Breast epithelium (tissue), 4 donors: ENCODE measurements around the gene FARSB. TPM values are rescaled to one million over a fixed set of nuclear protein-coding genes. Genes with fewer than 3 reads are reported as not detected.
"Not testable (repeated sequence)": the region's sequence is repeated elsewhere in the genome, so short reads cannot be mapped to it uniquely, and the experiment has no call there.

ENCODE experiments used
- DNase-seq, 2 donors: peaks; one replicate each; pipeline ENCODE4 v3.0.0-alpha.2; 2019; ENCODE audit warnings: low spot score in 2 of 2
- H3K27ac ChIP-seq, 2 donors: fragments of 200-600 bp; sonication (generic) in 1 of 2; one replicate each; pipeline ENCODE4 v1.5.1; 2016 to 2019; ENCODE audit warnings: mild to moderate bottlenecking in 1 of 2
- H3K27me3 ChIP-seq, 2 donors: fragments of 200-600 bp; sonication (generic) in 1 of 2; one replicate each; pipeline versions ENCODE4 v1.5.1 to v1.6.0; 2017 to 2019; ENCODE audit warnings: control low read depth in 1 of 2, mild to moderate bottlenecking in 1 of 2
- H3K36me3 ChIP-seq: fragments of 200-600 bp; one replicate; pipeline ENCODE4 v1.5.1; 2019
- H3K4me1 ChIP-seq, 2 donors: fragments of 200-600 bp; sonication (generic); one replicate each; pipeline ENCODE4 v1.5.1; 2016 to 2019; ENCODE audit warnings: control low read depth in 1 of 2
- H3K4me3 ChIP-seq, 3 donors: fragments of 200-600 bp; sonication (generic); 1 replicate in 2 of 3; 2 replicates in 1 of 3; pipeline ENCODE4 v1.5.1; 2016 to 2019; ENCODE audit warnings: mild to moderate bottlenecking in 3 of 3, moderate library complexity in 2 of 3
- H3K9me3 ChIP-seq, 2 donors: fragments of 200-600 bp; sonication (generic) in 1 of 2; one replicate each; pipeline ENCODE4 v1.5.1; 2016 to 2019; ENCODE audit warnings: control low read depth in 1 of 2
- CTCF ChIP-seq, 3 donors: fragments of 450-650 bp; IDR thresholded peaks; one replicate each; pipeline ENCODE4 v1.5.1; 2016 to 2017; ENCODE audit warnings: antibody characterized with exemption in 3 of 3, mild to moderate bottlenecking in 3 of 3, moderate library complexity in 3 of 3
- POLR2A ChIP-seq: fragments of 450-650 bp; IDR thresholded peaks from one replicate; pipeline ENCODE4 v1.6.1; 2016; ENCODE audit warnings: antibody characterized with exemption, mild to moderate bottlenecking, moderate library complexity
- POLR2AphosphoS5 ChIP-seq, 3 donors: sonication (generic); formaldehyde crosslinking; IDR thresholded peaks; one replicate each; pipeline ENCODE4 v1.6.1; 2017; ENCODE audit warnings: antibody characterized with exemption in 3 of 3
- intact Hi-C: fragments of 100-400 bp; cut with DNase I; formaldehyde crosslinking; loops from one replicate; pipeline ENCODE4 v1.15.1; 2023; ENCODE audit warnings: low total_unique reads
- total RNA-seq, 3 donors: library from RNA; depleted of rRNA; stranded (reverse); fragments of >200 nt; gene quantifications; one replicate each; pipeline ENCODE4 v1.1.0, GENCODE V29; 2016

FARSB gene
- total RNA-seq, 3 donors from 2014 or later: 11.8 to 19.0 (median 18.7) TPM

- no peaks in the 10 kb centered on the region for H3K36me3 ChIP-seq
- intact Hi-C loops: no loop called here
- H3K27me3 ChIP-seq: no peaks in the 10 kb centered on the region
- no peak overlapping the region for H3K4me3 ChIP-seq
- no peak for DNase-seq
- H3K27ac ChIP-seq: no peak overlapping the region
- H3K4me1 ChIP-seq: no peaks in the 10 kb centered on the region
- no peaks in the 10 kb centered on the region for H3K9me3 ChIP-seq
- TF ChIP-seq CTCF (IDR thresholded peaks at IDR 0.05) (no peak), POLR2AphosphoS5 (IDR thresholded peaks at IDR 0.05) (no peak), POLR2A (no peak)
Measured at GRCh38 chr2:222698276-222698675, 42.4 kb upstream of the FARSB start.

- no peaks in the 10 kb centered on the region for H3K27me3 ChIP-seq
- no peak overlapping the region for H3K27ac ChIP-seq
- TF ChIP-seq POLR2A (no peak), POLR2AphosphoS5 (IDR thresholded peaks at IDR 0.05) (no peak), CTCF (IDR thresholded peaks at IDR 0.05) (no peak)
- intact Hi-C loops: no loop called here
- no peaks in the 10 kb centered on the region for H3K36me3 ChIP-seq
- H3K4me3 ChIP-seq: no peak overlapping the region
- H3K4me1 ChIP-seq: no peaks in the 10 kb centered on the region
- no peak for DNase-seq
- H3K9me3 ChIP-seq: no peaks in the 10 kb centered on the region
Measured at GRCh38 chr2:222693837-222694236, 37.9 kb upstream of the FARSB start.

GRCh38 chr2:222693413-222693812, 37.5 kb upstream of the FARSB start:
- H3K27ac ChIP-seq, H3K4me3 ChIP-seq, intact Hi-C loops, DNase-seq, H3K27me3 ChIP-seq, H3K36me3 ChIP-seq, H3K9me3 ChIP-seq, H3K4me1 ChIP-seq: not testable (repeated sequence)

GRCh38 chr2:222690564-222691200, 34.8 kb upstream of the FARSB start:
- H3K4me1 ChIP-seq: no peaks in the 10 kb centered on the region
- H3K27me3 ChIP-seq: no peaks in the 10 kb centered on the region
- no peaks in the 10 kb centered on the region for H3K36me3 ChIP-seq
- no peaks in the 10 kb centered on the region for H3K9me3 ChIP-seq
- TF ChIP-seq CTCF (IDR thresholded peaks at IDR 0.05): peak; percentile 82 to 91 (median 89)
- no peak for TF ChIP-seq POLR2AphosphoS5 (IDR thresholded peaks at IDR 0.05)
- H3K27ac ChIP-seq: no peak overlapping the region
- H3K4me3 ChIP-seq: no peak overlapping the region
- DNase-seq: peak; percentile 32 to 67
- intact Hi-C loops: no loop called here

GRCh38 chr2:222689322-222689721, 33.4 kb upstream of the FARSB start:
- Histone ChIP-seq H3K9me3 (no peaks in the 10 kb centered on the region), H3K4me3 (no peak overlapping the region), H3K36me3 (no peaks in the 10 kb centered on the region), H3K4me1 (no peaks in the 10 kb centered on the region), H3K27me3 (no peaks in the 10 kb centered on the region), H3K27ac (peak overlapping the region in 1 of 2 donors; percentile 16)
- no peak for DNase-seq
- intact Hi-C loops: no loop called here
- TF ChIP-seq POLR2AphosphoS5 (IDR thresholded peaks at IDR 0.05) (no peak), POLR2A (no peak), CTCF (IDR thresholded peaks at IDR 0.05) (no peak)

- Histone ChIP-seq H3K36me3 (no peaks in the 10 kb centered on the region), H3K9me3 (no peaks in the 10 kb centered on the region), H3K4me3 (no peak overlapping the region), H3K27me3 (no peaks in the 10 kb centered on the region), H3K4me1 (no peaks in the 10 kb centered on the region), H3K27ac (no peak overlapping the region)
- DNase-seq: no peak
- TF ChIP-seq POLR2AphosphoS5 (IDR thresholded peaks at IDR 0.05) (no peak), CTCF (IDR thresholded peaks at IDR 0.05) (no peak), POLR2A (no peak)
- intact Hi-C loops: no loop called here
Measured at GRCh38 chr2:222688917-222689316, 33.0 kb upstream of the FARSB start.
